CD4-positive, alpha-beta T cell treated with Interleukin-15 for 1 hour (primary cell): ENCODE measurements around the gene H2AZ2.
"Not testable (repeated sequence)": the region's sequence is repeated elsewhere in the genome, so short reads cannot be mapped to it uniquely, and the experiment has no call there.

Experiments
- DNase-seq: peaks from one replicate; pipeline ENCODE4 v3.0.0-alpha.2; 2020

H2AZ2 gene

GRCh38 chr7:44870336-44870735, 22.4 kb upstream of the H2AZ2 start:
- not testable (repeated sequence) for DNase-seq

- DNase-seq = no peak
These were observed 19.4 kb upstream of the H2AZ2 start for GRCh38 chr7:44867073-44867995.

- DNase-seq = not testable (repeated sequence)
These were observed 14.1 kb upstream of the H2AZ2 start for GRCh38 chr7:44861949-44862348.

GRCh38 chr7:44858161-44858560, 10.3 kb upstream of the H2AZ2 start:
- no peak for DNase-seq

- no peak for DNase-seq
These were observed 6.9 kb upstream of the H2AZ2 start for GRCh38 chr7:44854644-44855364.

- DNase-seq = no peak
These were observed 5.5 kb upstream of the H2AZ2 start for GRCh38 chr7:44853391-44853790.

GRCh38 chr7:44852590-44852989, 4.7 kb upstream of the H2AZ2 start:
- DNase-seq = no peak

- DNase-seq = no peak
These were observed 2.1 kb upstream of the H2AZ2 start for GRCh38 chr7:44849885-44850544.

- DNase-seq = no peak
These were observed 1.5 kb upstream of the H2AZ2 start for GRCh38 chr7:44849259-44849884.

GRCh38 chr7:44847509-44847919, 373 bp downstream of the H2AZ2 start:
- DNase-seq = peak; percentile 90

GRCh38 chr7:44846816-44847508, 925 bp downstream of the H2AZ2 start:
- DNase-seq = no peak

GRCh38 chr7:44846390-44846789, 1.5 kb downstream of the H2AZ2 start:
- peak; percentile 24 for DNase-seq

GRCh38 chr7:44845451-44845850, 2.4 kb downstream of the H2AZ2 start:
- DNase-seq = no peak

GRCh38 chr7:44843440-44843839, 4.4 kb downstream of the H2AZ2 start:
- not testable (repeated sequence) for DNase-seq

- not testable (repeated sequence) for DNase-seq
These were observed 5.2 kb downstream of the H2AZ2 start for GRCh38 chr7:44842675-44843074.

- no peak for DNase-seq
These were observed 9.1 kb downstream of the H2AZ2 start for GRCh38 chr7:44838751-44839150.

- DNase-seq = no peak
These were observed 20.3 kb downstream of the H2AZ2 start for GRCh38 chr7:44827567-44827966.

GRCh38 chr7:44824894-44825526, 22.9 kb downstream of the H2AZ2 start:
- DNase-seq = no peak

GRCh38 chr7:44823255-44823781, 24.6 kb downstream of the H2AZ2 start:
- DNase-seq = no peak

- no peak for DNase-seq
These were observed 28.6 kb downstream of the H2AZ2 start for GRCh38 chr7:44819292-44819691.

GRCh38 chr7:44814919-44815318, 33.0 kb downstream of the H2AZ2 start:
- no peak for DNase-seq

GRCh38 chr7:44811571-44811970, 36.3 kb downstream of the H2AZ2 start:
- DNase-seq = no peak
